Measurements from ENCODE around the gene SETD2.

SETD2 gene

DNA sequence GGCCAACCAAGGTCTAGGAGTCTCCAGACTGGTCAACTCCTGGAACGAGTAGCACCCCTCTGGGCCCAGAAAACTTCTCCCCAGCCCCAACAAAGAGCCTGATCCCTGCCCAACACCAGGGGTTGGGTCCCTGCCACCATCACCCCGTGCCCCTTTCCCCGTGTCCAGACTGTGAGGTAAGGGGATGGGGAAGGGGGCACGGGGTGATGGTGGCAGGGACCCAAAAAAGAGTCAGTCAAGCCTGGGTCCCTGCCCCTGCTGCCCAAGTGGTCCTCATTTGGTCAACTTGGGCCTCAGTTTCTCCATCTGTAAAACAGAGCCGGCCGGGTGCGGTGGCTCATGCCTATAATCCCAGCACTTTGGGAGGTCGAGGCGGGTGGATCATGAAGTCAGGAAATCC is 185.5 kb downstream of the SETD2 start:
- Histone ChIP-seq H3K4me3 (replicated peaks; ENCODE audit: insufficient read depth, low read length) (no peak overlapping the region), H3K27ac (replicated peaks) (peak overlapping the region; percentile 80), H3K27me3 (ENCODE audit: insufficient read depth, poor library complexity, severe bottlenecking) (no peaks in the 10 kb centered on the region)
- TF ChIP-seq, protein P1, sequence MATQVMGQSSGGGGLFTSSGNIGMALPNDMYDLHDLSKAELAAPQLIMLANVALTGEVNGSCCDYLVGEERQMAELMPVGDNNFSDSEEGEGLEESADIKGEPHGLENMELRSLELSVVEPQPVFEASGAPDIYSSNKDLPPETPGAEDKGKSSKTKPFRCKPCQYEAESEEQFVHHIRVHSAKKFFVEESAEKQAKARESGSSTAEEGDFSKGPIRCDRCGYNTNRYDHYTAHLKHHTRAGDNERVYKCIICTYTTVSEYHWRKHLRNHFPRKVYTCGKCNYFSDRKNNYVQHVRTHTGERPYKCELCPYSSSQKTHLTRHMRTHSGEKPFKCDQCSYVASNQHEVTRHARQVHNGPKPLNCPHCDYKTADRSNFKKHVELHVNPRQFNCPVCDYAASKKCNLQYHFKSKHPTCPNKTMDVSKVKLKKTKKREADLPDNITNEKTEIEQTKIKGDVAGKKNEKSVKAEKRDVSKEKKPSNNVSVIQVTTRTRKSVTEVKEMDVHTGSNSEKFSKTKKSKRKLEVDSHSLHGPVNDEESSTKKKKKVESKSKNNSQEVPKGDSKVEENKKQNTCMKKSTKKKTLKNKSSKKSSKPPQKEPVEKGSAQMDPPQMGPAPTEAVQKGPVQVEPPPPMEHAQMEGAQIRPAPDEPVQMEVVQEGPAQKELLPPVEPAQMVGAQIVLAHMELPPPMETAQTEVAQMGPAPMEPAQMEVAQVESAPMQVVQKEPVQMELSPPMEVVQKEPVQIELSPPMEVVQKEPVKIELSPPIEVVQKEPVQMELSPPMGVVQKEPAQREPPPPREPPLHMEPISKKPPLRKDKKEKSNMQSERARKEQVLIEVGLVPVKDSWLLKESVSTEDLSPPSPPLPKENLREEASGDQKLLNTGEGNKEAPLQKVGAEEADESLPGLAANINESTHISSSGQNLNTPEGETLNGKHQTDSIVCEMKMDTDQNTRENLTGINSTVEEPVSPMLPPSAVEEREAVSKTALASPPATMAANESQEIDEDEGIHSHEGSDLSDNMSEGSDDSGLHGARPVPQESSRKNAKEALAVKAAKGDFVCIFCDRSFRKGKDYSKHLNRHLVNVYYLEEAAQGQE (IDR thresholded peaks at IDR 0.05; ENCODE audit: insufficient replicate concordance, low read depth): no peak
- TF ChIP-seq POLR2AphosphoS5 (IDR thresholded peaks at IDR 0.05; ENCODE audit: low read depth) (no peak), GABPA (IDR thresholded peaks at IDR 0.05; ENCODE audit: low read depth) (no peak), SPI1 (IDR thresholded peaks at IDR 0.05; ENCODE audit: borderline replicate concordance, low read depth) (no peak)
- TF ChIP-seq, protein P2, sequence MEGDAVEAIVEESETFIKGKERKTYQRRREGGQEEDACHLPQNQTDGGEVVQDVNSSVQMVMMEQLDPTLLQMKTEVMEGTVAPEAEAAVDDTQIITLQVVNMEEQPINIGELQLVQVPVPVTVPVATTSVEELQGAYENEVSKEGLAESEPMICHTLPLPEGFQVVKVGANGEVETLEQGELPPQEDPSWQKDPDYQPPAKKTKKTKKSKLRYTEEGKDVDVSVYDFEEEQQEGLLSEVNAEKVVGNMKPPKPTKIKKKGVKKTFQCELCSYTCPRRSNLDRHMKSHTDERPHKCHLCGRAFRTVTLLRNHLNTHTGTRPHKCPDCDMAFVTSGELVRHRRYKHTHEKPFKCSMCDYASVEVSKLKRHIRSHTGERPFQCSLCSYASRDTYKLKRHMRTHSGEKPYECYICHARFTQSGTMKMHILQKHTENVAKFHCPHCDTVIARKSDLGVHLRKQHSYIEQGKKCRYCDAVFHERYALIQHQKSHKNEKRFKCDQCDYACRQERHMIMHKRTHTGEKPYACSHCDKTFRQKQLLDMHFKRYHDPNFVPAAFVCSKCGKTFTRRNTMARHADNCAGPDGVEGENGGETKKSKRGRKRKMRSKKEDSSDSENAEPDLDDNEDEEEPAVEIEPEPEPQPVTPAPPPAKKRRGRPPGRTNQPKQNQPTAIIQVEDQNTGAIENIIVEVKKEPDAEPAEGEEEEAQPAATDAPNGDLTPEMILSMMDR (IDR thresholded peaks at IDR 0.05; ENCODE audit: insufficient read depth, low read length): no peak
- no peak for DNase-seq (ENCODE audit: low read depth in 1 of 2, low spot score in 1 of 2)

DNA sequence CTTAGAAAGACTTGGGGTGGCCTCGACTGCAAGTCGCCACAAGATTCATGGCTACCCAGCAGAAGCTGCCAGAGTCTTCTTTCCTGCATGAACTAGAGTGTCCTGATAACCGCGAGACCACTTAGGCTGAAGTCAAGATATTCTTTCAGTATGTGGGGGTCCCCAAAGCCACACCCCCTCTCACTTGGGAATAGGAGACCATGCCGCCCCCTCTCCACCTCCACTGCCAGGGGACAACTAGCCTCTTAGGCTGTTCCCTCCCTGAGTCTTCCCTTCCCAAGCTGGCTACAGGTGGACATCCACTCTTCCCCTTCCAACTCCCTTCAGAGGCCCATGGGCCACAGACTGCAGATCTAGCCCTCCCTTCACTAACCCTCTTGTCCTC is 186.1 kb downstream of the SETD2 start:
- Histone ChIP-seq H3K27ac (replicated peaks) (no peak overlapping the region), H3K4me3 (replicated peaks; ENCODE audit: insufficient read depth, low read length) (no peak overlapping the region)

DNA sequence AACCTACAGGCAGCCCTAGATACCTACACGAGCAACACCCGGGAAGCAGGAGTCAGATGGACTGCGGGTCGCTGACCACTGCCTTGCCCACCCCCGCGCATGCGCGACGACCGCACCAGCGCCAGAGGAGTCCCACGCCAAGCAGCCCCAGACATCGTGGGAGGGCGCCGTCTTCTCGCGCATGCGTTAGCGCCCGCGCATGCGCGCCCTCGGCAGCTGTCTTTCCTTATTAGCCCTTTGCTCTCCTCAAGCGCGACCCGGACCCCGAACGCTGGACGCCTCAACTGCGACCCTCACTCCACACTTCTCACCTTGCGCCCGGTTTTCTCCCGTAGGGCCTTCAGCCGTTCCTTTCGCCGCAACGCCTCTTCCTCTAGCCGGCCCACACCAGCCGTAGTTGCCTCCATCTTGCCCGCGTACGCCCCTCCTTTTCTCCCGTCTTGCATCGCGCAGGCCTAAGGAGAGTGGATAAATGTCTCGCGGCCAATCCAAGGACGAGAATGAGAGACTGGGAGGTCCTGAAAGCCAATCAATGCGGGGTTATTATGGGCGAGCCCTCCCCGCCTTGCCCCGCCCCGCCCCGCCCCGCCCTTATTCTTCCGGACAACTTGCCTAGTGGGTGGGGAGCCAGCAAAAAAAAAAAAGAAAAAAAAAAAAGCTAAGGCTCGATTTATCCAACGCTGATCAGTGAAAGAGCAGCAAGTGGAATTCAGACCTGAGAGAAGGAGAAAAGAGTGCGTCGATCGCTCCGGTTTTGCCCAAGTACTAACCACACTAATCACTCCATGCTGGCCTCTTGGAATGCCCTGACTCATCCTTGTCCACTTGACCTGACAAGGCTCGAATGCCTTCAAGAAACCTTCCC is 187.4 kb downstream of the SETD2 start, which contains the start of gene CCDC12:
Gene CCDC12 (minus strand): TSS at position 420 of the 865 bp plus-strand sequence. CDS start 13 bp downstream, at position 407.
- no peaks in the 10 kb centered on the region for H3K27me3 ChIP-seq (ENCODE audit: insufficient read depth, poor library complexity, severe bottlenecking)
- TF ChIP-seq, protein P1 (IDR thresholded peaks at IDR 0.05; ENCODE audit: insufficient replicate concordance, low read depth): no peak
- no peak for TF ChIP-seq SPI1 (IDR thresholded peaks at IDR 0.05; ENCODE audit: borderline replicate concordance, low read depth)
- TF ChIP-seq POLR2AphosphoS5 (IDR thresholded peaks at IDR 0.05; ENCODE audit: low read depth): peak; percentile 90
- TF ChIP-seq GABPA (IDR thresholded peaks at IDR 0.05; ENCODE audit: low read depth): no peak
- peak within 1 kb of the TSS; percentile 76 for H3K4me3 ChIP-seq (replicated peaks; ENCODE audit: insufficient read depth, low read length)
- peak within 1 kb of the TSS; percentile 94 for H3K27ac ChIP-seq (replicated peaks)
- DNase-seq (ENCODE audit: low read depth in 1 of 2, low spot score in 1 of 2): peak; percentile 98

More for the DNA sequence above, 186.1 kb downstream of the SETD2 start:
- no peaks in the 10 kb centered on the region for H3K27me3 ChIP-seq (ENCODE audit: insufficient read depth, poor library complexity, severe bottlenecking)
- no peak for TF ChIP-seq SPI1 (IDR thresholded peaks at IDR 0.05; ENCODE audit: borderline replicate concordance, low read depth)
- TF ChIP-seq, protein P1 (IDR thresholded peaks at IDR 0.05; ENCODE audit: insufficient replicate concordance, low read depth): no peak
- TF ChIP-seq, protein P2 (IDR thresholded peaks at IDR 0.05; ENCODE audit: insufficient read depth, low read length): no peak
- TF ChIP-seq GABPA (IDR thresholded peaks at IDR 0.05; ENCODE audit: low read depth): no peak
- no peak for DNase-seq (ENCODE audit: low read depth in 1 of 2, low spot score in 1 of 2)

Data from HL-60 (cell line).